OCI-LY3 (cell line): Measurements from ENCODE around the gene RNGTT.

Experiments used
- H2AFZ ChIP-seq: fragments of 200-600, 300-600 bp; shearing (Covaris generic); 2 replicates; pipeline ENCODE4 v1.6.0; 2014; ENCODE audit warnings: antibody characterized with exemption, low read depth, low read length
- H3K27ac ChIP-seq: fragments of 200-600, 300-600 bp; sonication (generic); 2 replicates; pipeline ENCODE4 v1.5.1; 2014; ENCODE audit warnings: mild to moderate bottlenecking, low read length, moderate library complexity, mixed read lengths
- H3K27me3 ChIP-seq: fragments of 200-600, 300-600 bp; sonication (generic); 2 replicates; pipeline ENCODE4 v1.6.1; 2014; ENCODE audit warnings: low read depth, low read length, mixed read lengths
- H3K36me3 ChIP-seq: fragments of 200-600, 300-600 bp; sonication (generic); replicated peaks from 2 replicates; pipeline ENCODE3; 2014; ENCODE audit warnings: low read depth, low read length, mixed read lengths
- H3K4me1 ChIP-seq: fragments of 300-600, 200-600 bp; sonication (generic); 2 replicates; pipeline ENCODE4 v1.6.1; 2014; ENCODE audit warnings: low read length, mixed read lengths
- H3K4me2 ChIP-seq: fragments of 200-600, 300-600 bp; sonication (generic); 2 replicates; pipeline ENCODE4 v1.6.1; 2014; ENCODE audit warnings: low read length, mixed read lengths
- H3K4me3 ChIP-seq: fragments of 300-600, 200-600 bp; sonication (generic); 2 replicates; pipeline ENCODE4 v1.5.1; 2014; ENCODE audit warnings: antibody characterized with exemption, mild to moderate bottlenecking, low read length, moderate library complexity
- H3K79me2 ChIP-seq: fragments of 300-600, 200-600 bp; shearing (Covaris generic); 2 replicates; pipeline ENCODE4 v1.6.1; 2014; ENCODE audit warnings: mild to moderate bottlenecking, low read length, mixed read lengths
- H3K9ac ChIP-seq: fragments of 300-600, 200-600 bp; shearing (Covaris generic); 2 replicates; pipeline ENCODE4 v1.6.0; 2014; ENCODE audit warnings: mild to moderate bottlenecking, low read length, moderate library complexity
- H3K9me3 ChIP-seq: fragments of 200-600, 300-600 bp; shearing (Covaris generic); 2 replicates; pipeline ENCODE4 v1.6.1; 2014; ENCODE audit warnings: low read length, mixed read lengths; ENCODE audit not compliant: insufficient read depth
- H4K20me1 ChIP-seq: fragments of 200-600, 300-600 bp; sonication (generic); 2 replicates; pipeline ENCODE4 v1.6.1; 2016; ENCODE audit warnings: low read length, mixed read lengths; ENCODE audit not compliant: insufficient read depth
- EZH2phosphoT487 ChIP-seq: fragments of 200-600 bp; shearing (Covaris generic); IDR thresholded peaks from 2 replicates; pipeline ENCODE4 v1.6.1; 2018; ENCODE audit warnings: antibody characterized with exemption, mixed run types, low read depth
- TF ChIP-seq, protein P1 (sequence below): fragments of 200-600, 300-600 bp; sonication (generic); IDR thresholded peaks from 2 replicates; pipeline ENCODE4 v1.5.1; 2014; ENCODE audit warnings: antibody characterized with exemption, low read length, low read depth

Gene RNGTT

DNA sequence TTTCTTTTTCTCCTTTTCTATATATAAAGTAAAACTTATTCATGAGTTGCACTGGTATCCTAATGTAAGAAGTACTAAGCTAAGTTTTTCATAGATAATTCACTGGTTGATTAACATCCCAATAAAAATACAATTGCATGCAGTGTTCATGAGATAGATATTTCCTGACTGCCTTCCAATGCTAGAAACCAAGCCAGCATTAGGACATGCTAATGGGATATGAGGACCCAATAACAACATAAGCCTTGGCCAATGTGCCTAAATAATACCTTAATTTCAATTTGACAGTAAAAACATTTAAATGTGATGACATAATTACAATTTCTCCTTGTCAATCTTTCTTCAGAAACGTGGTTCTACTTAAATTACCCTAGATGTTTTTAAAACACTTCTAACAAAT is 152.7 kb downstream of the RNGTT start:
- peaks cover 2% of the 10 kb centered on the region; the same call in 1 of the 2 replicates for H3K4me1 ChIP-seq
- no peaks in the 10 kb centered on the region for H3K79me2 ChIP-seq
- peaks cover 3% of the 10 kb centered on the region; the same call in 1 of the 2 replicates for H3K9me3 ChIP-seq
- no peaks in the 10 kb centered on the region for H4K20me1 ChIP-seq
- no peak overlapping the region for H3K27ac ChIP-seq
- H3K4me2 ChIP-seq = no peak overlapping the region
- no peak overlapping the region for H3K9ac ChIP-seq
- no peaks in the 10 kb centered on the region for H3K36me3 ChIP-seq
- no peaks in the 10 kb centered on the region for H3K27me3 ChIP-seq
- H2AFZ ChIP-seq = no peak overlapping the region
- TF ChIP-seq, protein P1, sequence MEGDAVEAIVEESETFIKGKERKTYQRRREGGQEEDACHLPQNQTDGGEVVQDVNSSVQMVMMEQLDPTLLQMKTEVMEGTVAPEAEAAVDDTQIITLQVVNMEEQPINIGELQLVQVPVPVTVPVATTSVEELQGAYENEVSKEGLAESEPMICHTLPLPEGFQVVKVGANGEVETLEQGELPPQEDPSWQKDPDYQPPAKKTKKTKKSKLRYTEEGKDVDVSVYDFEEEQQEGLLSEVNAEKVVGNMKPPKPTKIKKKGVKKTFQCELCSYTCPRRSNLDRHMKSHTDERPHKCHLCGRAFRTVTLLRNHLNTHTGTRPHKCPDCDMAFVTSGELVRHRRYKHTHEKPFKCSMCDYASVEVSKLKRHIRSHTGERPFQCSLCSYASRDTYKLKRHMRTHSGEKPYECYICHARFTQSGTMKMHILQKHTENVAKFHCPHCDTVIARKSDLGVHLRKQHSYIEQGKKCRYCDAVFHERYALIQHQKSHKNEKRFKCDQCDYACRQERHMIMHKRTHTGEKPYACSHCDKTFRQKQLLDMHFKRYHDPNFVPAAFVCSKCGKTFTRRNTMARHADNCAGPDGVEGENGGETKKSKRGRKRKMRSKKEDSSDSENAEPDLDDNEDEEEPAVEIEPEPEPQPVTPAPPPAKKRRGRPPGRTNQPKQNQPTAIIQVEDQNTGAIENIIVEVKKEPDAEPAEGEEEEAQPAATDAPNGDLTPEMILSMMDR = no peak
- TF ChIP-seq EZH2phosphoT487 = no peak
- no peak overlapping the region for H3K4me3 ChIP-seq

DNA sequence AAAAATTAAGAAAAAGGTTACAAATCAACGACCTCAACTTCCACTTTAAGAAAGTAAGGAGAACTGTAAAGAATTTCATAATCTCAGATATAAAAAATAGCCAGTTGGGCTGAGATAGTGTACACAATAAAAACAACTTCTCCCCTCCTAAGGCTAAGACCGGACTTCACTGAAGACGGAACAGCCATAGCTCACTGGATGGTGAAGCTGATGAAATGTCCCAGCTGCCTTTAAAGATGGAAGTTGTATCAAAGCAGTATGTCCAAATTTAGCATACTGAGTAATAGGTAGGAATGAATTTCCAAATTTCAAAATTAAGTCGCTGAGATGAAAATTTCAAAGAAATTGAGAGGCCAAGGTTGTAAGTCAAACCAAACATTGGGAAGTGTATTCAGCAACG is 153.3 kb downstream of the RNGTT start:
- no peaks in the 10 kb centered on the region for H3K79me2 ChIP-seq
- no peaks in the 10 kb centered on the region for H3K27me3 ChIP-seq
- H3K4me2 ChIP-seq = no peak overlapping the region
- TF ChIP-seq EZH2phosphoT487 = no peak
- TF ChIP-seq, protein P1 = no peak
- H3K9ac ChIP-seq = no peak overlapping the region
- no peak overlapping the region for H3K4me3 ChIP-seq
- H3K36me3 ChIP-seq = no peaks in the 10 kb centered on the region
- H4K20me1 ChIP-seq = no peaks in the 10 kb centered on the region
- no peaks in the 10 kb centered on the region for H3K4me1 ChIP-seq
- H3K27ac ChIP-seq = no peak overlapping the region
- H2AFZ ChIP-seq = no peak overlapping the region
- peaks cover 3% of the 10 kb centered on the region; the same call in 1 of the 2 replicates for H3K9me3 ChIP-seq

DNA sequence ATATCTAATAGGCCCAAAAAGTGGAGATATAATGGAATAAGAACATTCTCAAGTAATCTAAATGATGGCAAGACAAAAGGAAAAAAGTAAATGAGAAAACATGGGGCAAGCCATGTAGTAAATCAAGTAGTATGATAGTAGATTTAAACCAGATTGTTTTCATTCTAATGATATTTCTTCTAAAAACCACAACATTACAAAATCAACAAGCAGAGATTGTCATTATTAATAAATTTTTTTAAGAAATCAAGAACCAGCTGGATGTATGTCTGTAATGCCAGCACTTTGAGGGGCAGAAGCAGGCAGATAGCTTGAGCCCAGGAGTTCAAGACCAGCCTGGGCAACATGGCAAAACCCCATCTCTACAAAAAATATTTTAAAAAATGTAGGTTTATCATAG is 155.0 kb downstream of the RNGTT start:
- no peak overlapping the region for H3K4me2 ChIP-seq
- no peaks in the 10 kb centered on the region for H3K27me3 ChIP-seq
- peaks cover 3% of the 10 kb centered on the region; the same call in 1 of the 2 replicates for H3K9me3 ChIP-seq
- no peak for TF ChIP-seq EZH2phosphoT487
- TF ChIP-seq, protein P1 = no peak
- no peak overlapping the region for H3K4me3 ChIP-seq
- no peaks in the 10 kb centered on the region for H3K4me1 ChIP-seq
- H2AFZ ChIP-seq = no peak overlapping the region
- no peaks in the 10 kb centered on the region for H3K36me3 ChIP-seq
- H3K27ac ChIP-seq = no peak overlapping the region
- H4K20me1 ChIP-seq = no peaks in the 10 kb centered on the region
- H3K9ac ChIP-seq = no peak overlapping the region
- no peaks in the 10 kb centered on the region for H3K79me2 ChIP-seq

DNA sequence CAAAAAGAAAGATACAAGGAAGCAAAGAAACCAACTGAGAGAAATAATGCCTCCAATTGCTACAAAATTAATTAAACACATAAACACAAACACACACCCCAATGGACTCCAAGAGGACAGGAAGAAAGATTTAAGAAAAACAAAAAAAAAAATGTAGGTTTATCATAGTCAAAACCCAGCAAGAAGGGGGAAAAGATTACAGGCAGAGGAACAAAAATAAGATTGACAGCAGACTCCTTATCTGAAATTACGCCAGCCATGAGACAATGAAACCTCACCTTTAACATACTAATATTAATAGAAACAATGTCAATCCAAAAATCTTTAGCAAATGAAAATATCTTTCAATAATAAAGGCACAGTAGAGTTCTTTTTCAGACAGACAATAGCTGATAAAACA is 155.8 kb downstream of the RNGTT start:
- H3K9ac ChIP-seq = no peak overlapping the region
- H3K27me3 ChIP-seq = no peaks in the 10 kb centered on the region
- H3K4me1 ChIP-seq = no peaks in the 10 kb centered on the region
- H3K4me3 ChIP-seq = no peak overlapping the region
- H4K20me1 ChIP-seq = no peaks in the 10 kb centered on the region
- no peak overlapping the region for H2AFZ ChIP-seq
- TF ChIP-seq, protein P1 = no peak
- no peak for TF ChIP-seq EZH2phosphoT487
- no peaks in the 10 kb centered on the region for H3K36me3 ChIP-seq
- no peak overlapping the region for H3K4me2 ChIP-seq
- H3K27ac ChIP-seq = no peak overlapping the region
- no peaks in the 10 kb centered on the region for H3K79me2 ChIP-seq
- peaks cover 3% of the 10 kb centered on the region; the same call in 1 of the 2 replicates for H3K9me3 ChIP-seq
